ENCODE measurements around the gene SLC29A4.
"Not testable (repeated sequence)": the region's sequence is repeated elsewhere in the genome, so short reads cannot be mapped to it uniquely, and the experiment has no call there.

SLC29A4 gene

GRCh38 chr7:5296611-5297226 is 14.0 kb downstream of the SLC29A4 start:
- FAIRE-seq, result no peak

- no peak for FAIRE-seq
Observed at GRCh38 chr7:5300366-5300765, 17.6 kb downstream of the SLC29A4 start.

GRCh38 chr7:5302577-5302976 is 19.8 kb downstream of the SLC29A4 start:
- no peak for FAIRE-seq

GRCh38 chr7:5303061-5303460 is 20.3 kb downstream of the SLC29A4 start:
- no peak for FAIRE-seq

- no peak for FAIRE-seq
Observed at GRCh38 chr7:5303591-5304505, 21.1 kb downstream of the SLC29A4 start.

GRCh38 chr7:5305050-5305449 is 22.3 kb downstream of the SLC29A4 start:
- FAIRE-seq, result not testable (repeated sequence)

GRCh38 chr7:5307221-5308142 is 24.7 kb downstream of the SLC29A4 start:
- not testable (repeated sequence) for FAIRE-seq

- no peak for FAIRE-seq
Observed at GRCh38 chr7:5309146-5309545, 26.4 kb downstream of the SLC29A4 start.

- no peak for FAIRE-seq
Observed at GRCh38 chr7:5310822-5311405, 28.2 kb downstream of the SLC29A4 start.

GRCh38 chr7:5312276-5313070 is 29.7 kb downstream of the SLC29A4 start:
- FAIRE-seq, result not testable (repeated sequence)

- FAIRE-seq, result not testable (repeated sequence)
Observed at GRCh38 chr7:5313076-5313885, 30.5 kb downstream of the SLC29A4 start.

- no peak for FAIRE-seq
Observed at GRCh38 chr7:5314864-5315263, 32.1 kb downstream of the SLC29A4 start.

GRCh38 chr7:5315761-5316160 is 33.0 kb downstream of the SLC29A4 start:
- no peak for FAIRE-seq

GRCh38 chr7:5318613-5319012 is 35.9 kb downstream of the SLC29A4 start:
- not testable (repeated sequence) for FAIRE-seq

- FAIRE-seq, result no peak
Observed at GRCh38 chr7:5320391-5320790, 37.6 kb downstream of the SLC29A4 start.

GRCh38 chr7:5320802-5321396 is 38.2 kb downstream of the SLC29A4 start:
- no peak for FAIRE-seq

GRCh38 chr7:5322621-5323410 is 40.1 kb downstream of the SLC29A4 start:
- FAIRE-seq, result no peak

GRCh38 chr7:5323800-5324781 is 41.3 kb downstream of the SLC29A4 start:
- not testable (repeated sequence) for FAIRE-seq
